Panc1 (cell line): ENCODE measurements around the gene IBA57. TPM values are rescaled to one million over a fixed set of nuclear protein-coding genes. Genes with fewer than 3 reads are reported as not detected.

Experiments used
- ATAC-seq: fragments of 200-7000 bp; cut with Tn5 transposase; 2 replicates; pipeline ENCODE4 v1.9.1; 2020; ENCODE audit warnings: mild to moderate bottlenecking, moderate library complexity
- BruUV-seq: library from RNA; stranded (reverse); fragments of 400-500 nt; replicated peaks from 2 replicates; lab custom pipeline; 2021; lab: Mats Ljungman, UMichigan
- CTCF ChIA-PET: fragments of 300-600 bp; sonication (Branson Sonifier 250); formaldehyde crosslinking; loops from one replicate; lab custom pipeline; 2022; ENCODE audit warnings: antibody characterized with exemption; lab: Charles Lee
- POLR2A ChIA-PET: fragments of 300-600 bp; sonication (Branson Sonifier 250); formaldehyde crosslinking; loops from one replicate; lab custom pipeline; 2022; ENCODE audit warnings: antibody characterized with exemption; lab: Charles Lee
- DNase-seq: peaks from one replicate; pipeline ENCODE4 v3.0.0-alpha.2; 2010; ENCODE audit warnings: low read depth, low spot score
- H3K27ac ChIP-seq: 2 replicates; pipeline ENCODE4 v1.5.1; 2011; ENCODE audit warnings: mild to moderate bottlenecking, low read length, inconsistent platforms
- H3K27me3 ChIP-seq: fragments of 200-500 bp; sonication (Bioruptor generic); 2 replicates; pipeline ENCODE4 v1.6.0; 2014; ENCODE audit warnings: low read length, inconsistent platforms; ENCODE audit not compliant: control insufficient read depth, insufficient read depth
- H3K36me3 ChIP-seq: fragments of 200-500 bp; sonication (Bioruptor generic); 2 replicates; pipeline ENCODE4 v1.5.1; 2014; ENCODE audit warnings: inconsistent platforms, mild to moderate bottlenecking, low read length, moderate library complexity; ENCODE audit not compliant: control insufficient read depth, insufficient read depth
- H3K4me1 ChIP-seq: 2 replicates; pipeline ENCODE4 v1.5.1; 2011; ENCODE audit warnings: inconsistent platforms, mild to moderate bottlenecking, low read length, moderate library complexity; ENCODE audit not compliant: control insufficient read depth, insufficient read depth
- H3K4me3 ChIP-seq, 2 experiments: 2 replicates each; pipeline ENCODE4 v1.5.1; 2011 to 2012; ENCODE audit warnings: low read depth in 2 of 2, low read length in 2 of 2, mild to moderate bottlenecking in 2 of 2, inconsistent platforms in 1 of 2, moderate library complexity in 1 of 2
- H3K9me3 ChIP-seq: fragments of 200-500 bp; sonication (Bioruptor generic); 2 replicates; pipeline ENCODE4 v1.5.1; 2014; ENCODE audit warnings: low read depth, mild to moderate bottlenecking, inconsistent platforms, low read length, moderate library complexity; ENCODE audit not compliant: control insufficient read depth, insufficient read depth
- POLR2AphosphoS5 ChIP-seq: IDR thresholded peaks from 2 replicates; pipeline ENCODE4 v1.6.1; 2012; ENCODE audit warnings: mild to moderate bottlenecking, low read depth, low read length, moderate library complexity
- SIN3A ChIP-seq: IDR thresholded peaks from 2 replicates; pipeline ENCODE4 v1.6.1; 2012; ENCODE audit warnings: low read depth, mild to moderate bottlenecking, low read length, moderate library complexity, borderline replicate concordance; ENCODE audit not compliant: insufficient read depth
- TCF7L2 ChIP-seq: IDR thresholded peaks from 2 replicates; pipeline ENCODE4 v1.6.1; 2011; ENCODE audit warnings: mild to moderate bottlenecking, low read depth, low read length, inconsistent platforms
- in situ Hi-C: cut with HindIII; loops from 2 replicates; pipeline ENCODE4 v1.10.0; 2016; ENCODE audit warnings: low sequenced_read_pairs, low pct_unique_long_range_greater_than_20kb
- intact Hi-C: fragments of 100-400 bp; cut with micrococcal nuclease; formaldehyde crosslinking; loops from one replicate; pipeline ENCODE4 v1.10.0; 2022; ENCODE audit not compliant: unreplicated experiment
- total RNA-seq: library from RNA; stranded (reverse); gene quantifications from one replicate; pipeline ENCODE4 v1.2.1, GENCODE V29; 2021; ENCODE audit not compliant: unreplicated experiment
- TF ChIP-seq, protein P1 (sequence below), 2 experiments: IDR thresholded peaks; 2 replicates each; pipeline ENCODE4 v1.6.1; 2011 to 2012; ENCODE audit warnings: low read depth in 2 of 2, control low read depth in 1 of 2, low read length in 1 of 2, mild to moderate bottlenecking in 1 of 2, moderate library complexity in 1 of 2; ENCODE audit not compliant: insufficient read depth in 1 of 2
- TF ChIP-seq, protein P2 (sequence below): fragments of 450-650 bp; IDR thresholded peaks from 2 replicates; pipeline ENCODE4 v1.5.1; 2017; ENCODE audit warnings: mild to moderate bottlenecking

IBA57 gene
- total RNA-seq, 1 experiment from 2014 or later, result 11.3 TPM

DNA sequence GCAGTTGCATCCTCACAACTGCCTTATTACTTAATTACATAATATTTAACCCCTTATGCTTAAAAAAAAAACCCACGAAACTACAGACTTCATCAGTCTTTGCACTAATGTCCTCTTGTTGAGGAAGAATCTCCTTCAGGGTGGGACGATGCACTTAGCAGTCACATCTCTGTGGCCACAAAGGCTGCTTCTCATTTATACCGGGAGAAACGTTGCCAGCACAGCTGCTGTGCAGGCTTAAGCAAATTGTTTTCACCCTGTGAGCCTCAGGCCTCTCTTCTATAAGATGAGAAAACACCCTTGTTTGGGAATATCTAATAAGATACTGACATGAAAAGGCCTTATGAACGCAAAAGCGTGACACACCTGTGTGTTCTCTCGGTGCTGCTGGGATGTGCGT lies 39.4 kb downstream of the IBA57 start:
- H3K27ac ChIP-seq, result no peak overlapping the region
- no peaks in the 10 kb centered on the region for H3K36me3 ChIP-seq
- intact Hi-C loops, result no loop called here
- POLR2A ChIA-PET, result no interaction called here
- BruUV-seq, result no TSS peak
- TF ChIP-seq SIN3A (no peak), POLR2AphosphoS5 (no peak)
- TF ChIP-seq, protein P1, sequence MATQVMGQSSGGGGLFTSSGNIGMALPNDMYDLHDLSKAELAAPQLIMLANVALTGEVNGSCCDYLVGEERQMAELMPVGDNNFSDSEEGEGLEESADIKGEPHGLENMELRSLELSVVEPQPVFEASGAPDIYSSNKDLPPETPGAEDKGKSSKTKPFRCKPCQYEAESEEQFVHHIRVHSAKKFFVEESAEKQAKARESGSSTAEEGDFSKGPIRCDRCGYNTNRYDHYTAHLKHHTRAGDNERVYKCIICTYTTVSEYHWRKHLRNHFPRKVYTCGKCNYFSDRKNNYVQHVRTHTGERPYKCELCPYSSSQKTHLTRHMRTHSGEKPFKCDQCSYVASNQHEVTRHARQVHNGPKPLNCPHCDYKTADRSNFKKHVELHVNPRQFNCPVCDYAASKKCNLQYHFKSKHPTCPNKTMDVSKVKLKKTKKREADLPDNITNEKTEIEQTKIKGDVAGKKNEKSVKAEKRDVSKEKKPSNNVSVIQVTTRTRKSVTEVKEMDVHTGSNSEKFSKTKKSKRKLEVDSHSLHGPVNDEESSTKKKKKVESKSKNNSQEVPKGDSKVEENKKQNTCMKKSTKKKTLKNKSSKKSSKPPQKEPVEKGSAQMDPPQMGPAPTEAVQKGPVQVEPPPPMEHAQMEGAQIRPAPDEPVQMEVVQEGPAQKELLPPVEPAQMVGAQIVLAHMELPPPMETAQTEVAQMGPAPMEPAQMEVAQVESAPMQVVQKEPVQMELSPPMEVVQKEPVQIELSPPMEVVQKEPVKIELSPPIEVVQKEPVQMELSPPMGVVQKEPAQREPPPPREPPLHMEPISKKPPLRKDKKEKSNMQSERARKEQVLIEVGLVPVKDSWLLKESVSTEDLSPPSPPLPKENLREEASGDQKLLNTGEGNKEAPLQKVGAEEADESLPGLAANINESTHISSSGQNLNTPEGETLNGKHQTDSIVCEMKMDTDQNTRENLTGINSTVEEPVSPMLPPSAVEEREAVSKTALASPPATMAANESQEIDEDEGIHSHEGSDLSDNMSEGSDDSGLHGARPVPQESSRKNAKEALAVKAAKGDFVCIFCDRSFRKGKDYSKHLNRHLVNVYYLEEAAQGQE (IDR thresholded peaks at IDR 0.05; ENCODE audit: insufficient read depth in 1 of 2, low read depth in 2 of 2, low read length in 1 of 2), result no peak
- TF ChIP-seq, protein P2, sequence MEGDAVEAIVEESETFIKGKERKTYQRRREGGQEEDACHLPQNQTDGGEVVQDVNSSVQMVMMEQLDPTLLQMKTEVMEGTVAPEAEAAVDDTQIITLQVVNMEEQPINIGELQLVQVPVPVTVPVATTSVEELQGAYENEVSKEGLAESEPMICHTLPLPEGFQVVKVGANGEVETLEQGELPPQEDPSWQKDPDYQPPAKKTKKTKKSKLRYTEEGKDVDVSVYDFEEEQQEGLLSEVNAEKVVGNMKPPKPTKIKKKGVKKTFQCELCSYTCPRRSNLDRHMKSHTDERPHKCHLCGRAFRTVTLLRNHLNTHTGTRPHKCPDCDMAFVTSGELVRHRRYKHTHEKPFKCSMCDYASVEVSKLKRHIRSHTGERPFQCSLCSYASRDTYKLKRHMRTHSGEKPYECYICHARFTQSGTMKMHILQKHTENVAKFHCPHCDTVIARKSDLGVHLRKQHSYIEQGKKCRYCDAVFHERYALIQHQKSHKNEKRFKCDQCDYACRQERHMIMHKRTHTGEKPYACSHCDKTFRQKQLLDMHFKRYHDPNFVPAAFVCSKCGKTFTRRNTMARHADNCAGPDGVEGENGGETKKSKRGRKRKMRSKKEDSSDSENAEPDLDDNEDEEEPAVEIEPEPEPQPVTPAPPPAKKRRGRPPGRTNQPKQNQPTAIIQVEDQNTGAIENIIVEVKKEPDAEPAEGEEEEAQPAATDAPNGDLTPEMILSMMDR, result no peak
- no peaks in the 10 kb centered on the region for H3K9me3 ChIP-seq
- H3K4me1 ChIP-seq, result peaks cover 9% of the 10 kb centered on the region; the same call in 1 of the 2 replicates
- no peaks in the 10 kb centered on the region for H3K27me3 ChIP-seq
- ATAC-seq (no peak), DNase-seq (no peak)
- CTCF ChIA-PET, result no interaction called here
- H3K4me3 ChIP-seq, result no peak overlapping the region
- in situ Hi-C loops, result no loop called here

DNA sequence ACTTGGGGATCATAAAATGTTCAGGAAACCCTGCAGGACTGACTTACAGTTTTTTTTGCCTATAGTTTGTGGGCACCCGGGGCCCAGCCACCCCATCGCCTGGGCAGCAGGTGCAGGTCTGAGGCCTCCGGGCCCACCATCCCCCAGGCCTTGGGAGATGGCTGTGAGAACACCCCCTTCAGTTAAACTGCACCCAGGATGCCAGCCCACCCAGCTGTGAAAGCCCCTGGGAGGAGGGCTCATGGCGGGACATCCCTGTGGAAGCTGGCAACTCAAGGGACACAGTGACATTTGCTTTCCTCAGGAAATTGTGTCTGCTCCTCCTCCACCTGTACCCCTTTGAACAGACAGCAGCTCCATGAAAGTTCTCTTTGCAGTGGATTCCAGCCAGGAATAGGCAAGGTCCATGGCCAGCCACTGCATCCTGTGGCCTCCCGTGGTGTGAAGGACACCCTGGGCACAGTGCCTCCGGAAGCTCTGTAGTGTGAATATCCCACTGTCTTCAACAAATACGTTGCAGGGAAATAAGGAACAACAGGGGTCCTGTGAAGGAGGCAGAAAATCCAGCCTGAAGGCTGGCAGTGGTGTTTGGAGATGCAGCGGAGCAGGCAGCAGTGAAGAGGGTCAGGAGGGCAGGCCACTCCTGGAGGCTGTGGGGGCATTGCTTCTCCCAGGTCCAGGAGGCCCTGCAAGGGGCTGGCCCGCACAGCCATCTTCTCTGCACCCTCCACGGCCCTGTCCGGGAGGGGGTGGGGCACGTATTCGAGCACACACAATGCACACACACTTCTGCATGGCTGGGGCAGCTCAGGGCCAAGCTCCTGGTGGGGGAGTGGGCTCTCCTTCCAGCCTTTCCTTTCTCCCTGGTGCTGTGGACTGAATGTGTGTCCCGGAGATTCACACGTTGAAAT lies 40.2 kb downstream of the IBA57 start:
- DNase-seq (no peak), ATAC-seq (no peak)
- Histone ChIP-seq H3K27me3 (no peaks in the 10 kb centered on the region), H3K4me1 (peaks cover 12% of the 10 kb centered on the region; the same call in 1 of the 2 replicates), H3K27ac (no peak overlapping the region), H3K36me3 (no peaks in the 10 kb centered on the region), H3K9me3 (no peaks in the 10 kb centered on the region), H3K4me3 (no peak overlapping the region)
- in situ Hi-C loops, result no loop called here
- intact Hi-C loops, result no loop called here
- CTCF ChIA-PET, result no interaction called here
- BruUV-seq, result no TSS peak
- POLR2A ChIA-PET, result no interaction called here
- TF ChIP-seq, protein P2, result no peak
- no peak for TF ChIP-seq SIN3A
- TF ChIP-seq, protein P1 (IDR thresholded peaks at IDR 0.05; ENCODE audit: insufficient read depth in 1 of 2, low read depth in 2 of 2, low read length in 1 of 2), result no peak
- TF ChIP-seq TCF7L2, result no peak
- TF ChIP-seq POLR2AphosphoS5, result no peak
